B cell (primary cell): ENCODE measurements around the gene RAC3. TPM values are rescaled to one million over a fixed set of nuclear protein-coding genes. Genes with fewer than 3 reads are reported as not detected.

ENCODE experiments used
- ATAC-seq: fragments of 200-7000 bp; cut with Tn5 transposase; one replicate; pipeline ENCODE4 v1.10.0; 2021; ENCODE audit warnings: low read depth, mild to moderate bottlenecking, moderate number of reproducible peaks, moderate library complexity
- CTCF ChIA-PET: fragments of 350-600 bp; sonication (Branson Sonifier 250); formaldehyde crosslinking; loops from one replicate; lab custom pipeline; 2021; ENCODE audit warnings: antibody characterized with exemption, inconsistent platforms; lab: Charles Lee
- POLR2A ChIA-PET: fragments of 350-600 bp; sonication (Branson Sonifier 250); formaldehyde crosslinking; loops from one replicate; lab custom pipeline; 2021; ENCODE audit warnings: antibody characterized with exemption; lab: Charles Lee
- DNase-seq: peaks from one replicate; pipeline ENCODE4 v3.0.0; 2013
- H2AFZ ChIP-seq: 2 replicates; pipeline ENCODE4 v1.6.1; 2012; ENCODE audit warnings: mild to moderate bottlenecking, low read depth, low read length; ENCODE audit not compliant: insufficient read depth, poor library complexity, severe bottlenecking
- H3K27ac ChIP-seq, 2 donors: 1 replicate in 1 of 2; 2 replicates in 1 of 2; pipeline ENCODE4 v1.5.1; 2012 to 2013; ENCODE audit warnings: low read length in 2 of 2, mild to moderate bottlenecking in 2 of 2, moderate library complexity in 1 of 2
- H3K27me3 ChIP-seq, 4 experiments: fragments of 200-600 bp in 1 of 4; sonication (generic) in 1 of 4; replicated peaks in 1 of 4; 1 replicate in 2 of 4; 2 replicates in 2 of 4; pipeline versions ENCODE4 v1.6.1 to v1.7.0; 2013 to 2016; ENCODE audit warnings: low read length in 3 of 4, mild to moderate bottlenecking in 2 of 4, mixed read lengths in 1 of 4, moderate library complexity in 1 of 4; ENCODE audit not compliant: insufficient read depth in 4 of 4, control insufficient read depth in 3 of 4; ENCODE audit errors: control extremely low read depth in 1 of 4
- H3K36me3 ChIP-seq, 2 experiments: replicated peaks in 1 of 2; 1 replicate in 1 of 2; 2 replicates in 1 of 2; pipeline versions ENCODE4 v1.6.1 to v1.7.1; 2013; ENCODE audit warnings: low read length in 1 of 2; ENCODE audit not compliant: insufficient read depth in 2 of 2, control insufficient read depth in 1 of 2; ENCODE audit errors: control extremely low read depth in 1 of 2, extremely low read depth in 1 of 2
- H3K4me1 ChIP-seq, 2 donors: fragments of 200-600 bp in 1 of 2; sonication (generic) in 1 of 2; 1 replicate in 1 of 2; 2 replicates in 1 of 2; pipeline versions ENCODE4 v1.5.1 to v1.6.1; 2013 to 2017; ENCODE audit warnings: low read length in 2 of 2; ENCODE audit not compliant: control insufficient read depth in 2 of 2, insufficient read depth in 2 of 2
- H3K4me2 ChIP-seq: replicated peaks from 2 replicates; pipeline ENCODE3; 2012; ENCODE audit warnings: mild to moderate bottlenecking, low read depth, low read length; ENCODE audit not compliant: poor library complexity, severe bottlenecking
- H3K4me3 ChIP-seq, 5 experiments: fragments of 200-600 bp in 1 of 5; sonication (generic) in 1 of 5; 1 replicate in 3 of 5; 2 replicates in 2 of 5; pipeline versions ENCODE4 v1.5.1 to v1.7.0; 2011 to 2016; ENCODE audit warnings: low read length in 4 of 5, mild to moderate bottlenecking in 4 of 5, low read depth in 2 of 5, control low read depth in 1 of 5, moderate library complexity in 1 of 5; ENCODE audit not compliant: insufficient read depth in 1 of 5; ENCODE audit errors: control extremely low read depth in 1 of 5, extremely low read depth in 1 of 5
- H3K79me2 ChIP-seq: fragments of 200-600 bp; sonication (generic); one replicate; pipeline ENCODE4 v1.6.0; 2016; ENCODE audit warnings: low read length; ENCODE audit not compliant: control insufficient read depth, insufficient read depth
- H3K9ac ChIP-seq: fragments of 200-600 bp; sonication (generic); 2 replicates; pipeline ENCODE4 v1.6.1; 2017; ENCODE audit warnings: mild to moderate bottlenecking, low read length, moderate library complexity
- H3K9me3 ChIP-seq, 3 donors: one replicate each; pipeline versions ENCODE4 v1.6.1 to v1.7.1; 2013; ENCODE audit warnings: low read length in 2 of 3; ENCODE audit not compliant: control insufficient read depth in 2 of 3, insufficient read depth in 1 of 3; ENCODE audit errors: control extremely low read depth in 1 of 3
- H4K20me1 ChIP-seq: 2 replicates; pipeline ENCODE4 v1.6.0; 2012; ENCODE audit warnings: mild to moderate bottlenecking, low read length; ENCODE audit not compliant: insufficient read depth, control insufficient read depth, poor library complexity, severe bottlenecking
- H3K27ac Mint-ChIP-seq: one replicate; pipeline ENCODE4 v1.8.0; 2021; ENCODE audit warnings: mixed read lengths
- H3K27me3 Mint-ChIP-seq: one replicate; pipeline ENCODE4 v1.8.0; 2021; ENCODE audit warnings: mixed read lengths
- H3K4me1 Mint-ChIP-seq: one replicate; pipeline ENCODE4 v1.8.0; 2021; ENCODE audit warnings: mixed read lengths
- H3K4me3 Mint-ChIP-seq: one replicate; pipeline ENCODE4 v1.8.0; 2021; ENCODE audit warnings: mixed read lengths
- H3K9me3 Mint-ChIP-seq: one replicate; pipeline ENCODE4 v1.8.0; 2022; ENCODE audit warnings: mixed read lengths; ENCODE audit not compliant: insufficient read depth
- CTCF ChIP-seq: fragments of 200-600 bp; IDR thresholded peaks from one replicate; pipeline ENCODE4 v1.8.0; 2022; ENCODE audit warnings: antibody characterized with exemption, mild to moderate bottlenecking
- EZH2 ChIP-seq: IDR thresholded peaks from 2 replicates; pipeline ENCODE4 v1.6.1; 2012; ENCODE audit warnings: borderline replicate concordance, low read depth, mild to moderate bottlenecking, moderate library complexity, low read length; ENCODE audit not compliant: insufficient read depth, poor library complexity, severe bottlenecking
- WGBS: methylation state at CpG from one replicate; pipeline ENCODE4 v1.1.5; 2013; ENCODE audit warnings: missing lambda C conversion rate; ENCODE audit not compliant: insufficient coverage; 5-methylcytosine and 5-hydroxymethylcytosine counted together
- intact Hi-C: fragments of 100-400 bp; cut with micrococcal nuclease; formaldehyde crosslinking; loops from one replicate; pipeline ENCODE4 v1.10.0; 2022
- polyA plus RNA-seq: library from polyadenylated mRNA; depleted of rRNA; stranded (reverse); fragments of >200 nt; gene quantifications from 2 replicates; pipeline ENCODE4 v1.2.3, GENCODE V29; 2012
- total RNA-seq, 2 donors: library from RNA; stranded (reverse); fragments of 120-200 nt in 1 of 2; gene quantifications; 1 replicate in 1 of 2; 2 replicates in 1 of 2; pipeline versions ENCODE4 v1.2.3 to v1.2.4, GENCODE V29; 2013 to 2022

Gene RAC3
- total and polyA plus RNA-seq, 2 donors (not counting 1 experiment from before 2014, with no cell fraction given), result 0.62 to 2.0 TPM

DNA sequence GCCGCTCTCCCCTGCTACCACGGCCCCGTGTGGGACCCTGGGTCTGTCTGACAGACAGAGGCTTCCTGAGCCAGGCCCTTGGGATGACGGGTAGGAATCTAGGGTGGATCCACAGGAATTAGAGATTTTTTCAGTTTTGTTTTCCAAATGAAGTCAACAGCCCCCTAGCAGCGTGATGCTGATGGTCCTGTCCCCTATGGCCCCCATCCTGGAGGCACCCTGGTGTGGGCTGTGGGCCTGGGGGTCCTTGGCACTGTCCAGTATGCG lies 24.3 kb upstream of the RAC3 start:
- no peak overlapping the region for H2AFZ ChIP-seq
- H3K4me3 Mint-ChIP-seq, result no peak overlapping the region
- DNase-seq (no peak), ATAC-seq (no peak)
- ChIA-PET CTCF (no interaction called here), POLR2A (no interaction called here)
- no peaks in the 10 kb centered on the region for H3K4me1 ChIP-seq
- no peaks in the 10 kb centered on the region for H3K4me1 Mint-ChIP-seq
- peaks cover 3% of the 10 kb centered on the region for H3K79me2 ChIP-seq
- H3K27ac Mint-ChIP-seq, result no peak overlapping the region
- peaks cover 0 to 5% of the 10 kb centered on the region in 2 experiments for H3K36me3 ChIP-seq
- H3K9me3 Mint-ChIP-seq, result no peaks in the 10 kb centered on the region
- H3K27me3 Mint-ChIP-seq, result no peaks in the 10 kb centered on the region
- no peak overlapping the region for H3K4me2 ChIP-seq
- no peaks in the 10 kb centered on the region for H3K27me3 ChIP-seq
- no peak for TF ChIP-seq CTCF
- no peak for TF ChIP-seq EZH2
- intact Hi-C loops, result no loop called here
- no peak overlapping the region for H3K27ac ChIP-seq
- no peak overlapping the region for H3K9ac ChIP-seq
- no peaks in the 10 kb centered on the region for H4K20me1 ChIP-seq
- 98% methylated on average over 5 of the region's 6 CpGs for WGBS
- H3K9me3 ChIP-seq, result no peaks in the 10 kb centered on the region
- H3K4me3 ChIP-seq, result no peak overlapping the region

DNA sequence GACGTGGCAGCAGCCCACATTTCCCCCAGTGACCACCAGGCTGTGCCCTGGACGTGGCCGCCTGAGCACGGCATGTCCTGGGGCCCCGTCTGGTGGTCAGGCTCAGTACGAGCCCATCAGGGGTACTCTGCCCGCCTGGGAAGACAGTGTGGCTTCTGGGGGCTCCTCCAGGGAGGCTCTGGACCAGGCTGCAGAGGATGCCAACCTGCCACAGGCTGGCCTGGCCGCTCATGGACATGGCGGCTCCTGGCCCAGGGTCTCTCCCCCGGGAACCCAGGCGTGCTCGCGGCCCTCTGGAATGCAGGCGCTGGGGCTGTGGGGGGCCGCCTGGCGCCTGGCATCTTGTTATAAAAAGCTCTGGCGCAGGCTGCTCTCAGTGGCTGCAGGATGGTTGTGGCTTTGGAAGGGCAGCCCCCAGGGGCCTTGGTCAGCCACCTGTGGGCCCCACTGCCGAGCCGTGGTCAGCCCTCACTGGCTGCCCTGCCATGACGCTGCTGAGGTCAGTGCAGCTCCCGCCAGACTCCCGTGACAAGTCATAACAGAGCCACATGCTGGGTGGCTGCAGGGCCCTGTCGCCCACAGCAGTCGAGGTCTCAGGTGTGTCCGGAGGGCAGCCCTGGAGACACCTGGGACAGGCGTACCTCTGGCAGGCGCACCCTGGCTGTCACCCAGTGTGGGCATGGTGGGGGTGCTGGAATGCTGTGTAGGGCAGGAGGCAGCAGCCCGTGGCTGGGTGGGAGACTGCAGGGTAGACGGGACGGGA lies 23.8 kb upstream of the RAC3 start:
- Mint-ChIP-seq H3K27me3 (no peaks in the 10 kb centered on the region), H3K27ac (no peak overlapping the region), H3K4me3 (no peak overlapping the region), H3K4me1 (no peaks in the 10 kb centered on the region), H3K9me3 (no peaks in the 10 kb centered on the region)
- Histone ChIP-seq H3K79me2 (peaks cover 3% of the 10 kb centered on the region), H4K20me1 (no peaks in the 10 kb centered on the region), H3K27ac (no peak overlapping the region), H3K9ac (no peak overlapping the region), H3K4me1 (no peaks in the 10 kb centered on the region), H3K4me3 (no peak overlapping the region), H2AFZ (no peak overlapping the region), H3K4me2 (no peak overlapping the region), H3K9me3 (no peaks in the 10 kb centered on the region), H3K36me3 (peaks cover 0 to 7% of the 10 kb centered on the region in 2 experiments), H3K27me3 (no peaks in the 10 kb centered on the region)
- no peak for DNase-seq
- CTCF ChIA-PET, result no interaction called here
- ATAC-seq, result no peak
- intact Hi-C loops, result no loop called here
- no peak for TF ChIP-seq EZH2
- TF ChIP-seq CTCF, result no peak
- 77% methylated on average over 30 of the region's 30 CpGs for WGBS
- POLR2A ChIA-PET, result no interaction called here
